Calu3 (cell line): ENCODE results near the gene RTN4IP1. TPM values are rescaled to one million over a fixed set of nuclear protein-coding genes. Genes with fewer than 3 reads are reported as not detected.

ENCODE experiments used
- BruUV-seq: library from RNA; stranded (reverse); fragments of 400-500 nt; replicated peaks from 2 replicates; lab custom pipeline; 2021; lab: Mats Ljungman, UMichigan
- CTCF ChIA-PET: fragments of 300-600 bp; sonication (Branson Sonifier 250); formaldehyde crosslinking; loops from one replicate; lab custom pipeline; 2022; ENCODE audit warnings: antibody characterized with exemption; lab: Charles Lee
- DNase-seq: peaks from one replicate; pipeline ENCODE4 v3.0.0; 2022
- H3K27ac Mint-ChIP-seq: one replicate; pipeline ENCODE4 v1.8.0; 2022; ENCODE audit warnings: mixed read lengths; ENCODE audit not compliant: unreplicated experiment
- H3K27me3 Mint-ChIP-seq: one replicate; pipeline ENCODE4 v1.8.0; 2022; ENCODE audit warnings: mixed read lengths; ENCODE audit not compliant: unreplicated experiment
- H3K36me3 Mint-ChIP-seq: one replicate; pipeline ENCODE4 v1.8.0; 2022; ENCODE audit warnings: mild to moderate bottlenecking, moderate library complexity, mixed read lengths; ENCODE audit not compliant: insufficient read depth, unreplicated experiment
- H3K4me1 Mint-ChIP-seq: one replicate; pipeline ENCODE4 v1.8.0; 2022; ENCODE audit warnings: mild to moderate bottlenecking, low read depth, mixed read lengths; ENCODE audit not compliant: unreplicated experiment
- H3K4me3 Mint-ChIP-seq: one replicate; pipeline ENCODE4 v1.8.0; 2022; ENCODE audit warnings: mild to moderate bottlenecking, low read depth, moderate library complexity, mixed read lengths; ENCODE audit not compliant: unreplicated experiment
- H3K9me3 Mint-ChIP-seq: one replicate; pipeline ENCODE4 v1.8.0; 2022; ENCODE audit warnings: low read depth, mixed read lengths; ENCODE audit not compliant: unreplicated experiment
- CTCF ChIP-seq: fragments of 200-600 bp; IDR thresholded peaks from one replicate; pipeline ENCODE4 v1.8.0; 2022; ENCODE audit warnings: antibody characterized with exemption; ENCODE audit not compliant: unreplicated experiment
- intact Hi-C: fragments of 100-400 bp; cut with micrococcal nuclease; formaldehyde crosslinking; loops from one replicate; pipeline ENCODE4 v1.10.0; 2022; ENCODE audit not compliant: unreplicated experiment
- total RNA-seq: library from RNA; stranded (reverse); gene quantifications from 2 replicates; pipeline ENCODE4 v1.2.3, GENCODE V29; 2022

The RTN4IP1 gene
- total RNA-seq, 1 experiment from 2014 or later: 18.8 TPM

- CTCF ChIA-PET: interaction anchor here (0.6 to 1.7 kb wide), 2 partner anchors 30 to 34 kb away, joined by 6 to 10 read pairs; no protein-coding TSS in a partner anchor
- DNase-seq: peak; percentile 54
- peaks cover 34% of the 10 kb centered on the region for H3K4me1 Mint-ChIP-seq
- H3K9me3 Mint-ChIP-seq: no peaks in the 10 kb centered on the region
- no peaks in the 10 kb centered on the region for H3K27me3 Mint-ChIP-seq
- no TSS peak for BruUV-seq
- H3K27ac Mint-ChIP-seq: peak overlapping the region; percentile 95
- H3K4me3 Mint-ChIP-seq: peak overlapping the region; percentile 21
- H3K36me3 Mint-ChIP-seq: peaks cover 45% of the 10 kb centered on the region
- no peak for TF ChIP-seq CTCF
- intact Hi-C loops: loop anchor here (2.0 kb wide), 1 partner anchor 32 kb away; no protein-coding TSS in a partner anchor
Observed at GRCh38 chr6:106546691-106547414, 82.4 kb downstream of the RTN4IP1 start.

- DNase-seq: peak; percentile 27
- H3K27me3 Mint-ChIP-seq: no peaks in the 10 kb centered on the region
- H3K9me3 Mint-ChIP-seq: no peaks in the 10 kb centered on the region
- peaks cover 45% of the 10 kb centered on the region for H3K36me3 Mint-ChIP-seq
- peak overlapping the region; percentile 95 for H3K27ac Mint-ChIP-seq
- CTCF ChIA-PET: interaction anchor here (0.6 kb wide), 1 partner anchor 30 kb away, joined by 10 read pairs; no protein-coding TSS in a partner anchor
- peak overlapping the region; percentile 21 for H3K4me3 Mint-ChIP-seq
- no peak for TF ChIP-seq CTCF
- intact Hi-C loops: loop anchor here (2.0 kb wide), 1 partner anchor 31 kb away; no protein-coding TSS in a partner anchor
- peaks cover 34% of the 10 kb centered on the region for H3K4me1 Mint-ChIP-seq
- no TSS peak for BruUV-seq
Observed at GRCh38 chr6:106546261-106546690, 83.0 kb downstream of the RTN4IP1 start.

- H3K4me1 Mint-ChIP-seq: peaks cover 12% of the 10 kb centered on the region
- no peaks in the 10 kb centered on the region for H3K9me3 Mint-ChIP-seq
- H3K4me3 Mint-ChIP-seq: no peak overlapping the region
- no TSS peak for BruUV-seq
- TF ChIP-seq CTCF: no peak
- CTCF ChIA-PET: interaction anchor here (0.6 kb wide), 1 partner anchor 449 kb away, joined by 3 read pairs; no protein-coding TSS in a partner anchor
- no peak for DNase-seq
- H3K27ac Mint-ChIP-seq: no peak overlapping the region
- intact Hi-C loops: no loop called here
- no peaks in the 10 kb centered on the region for H3K27me3 Mint-ChIP-seq
- H3K36me3 Mint-ChIP-seq: peaks cover 37% of the 10 kb centered on the region
Observed at GRCh38 chr6:106540907-106541306, 88.4 kb downstream of the RTN4IP1 start.

GRCh38 chr6:106540432-106540831 lies 88.9 kb downstream of the RTN4IP1 start:
- H3K4me1 Mint-ChIP-seq: peaks cover 8% of the 10 kb centered on the region
- H3K27ac Mint-ChIP-seq: no peak overlapping the region
- no peak for DNase-seq
- H3K27me3 Mint-ChIP-seq: no peaks in the 10 kb centered on the region
- no peak overlapping the region for H3K4me3 Mint-ChIP-seq
- no peaks in the 10 kb centered on the region for H3K9me3 Mint-ChIP-seq
- CTCF ChIA-PET: interaction anchor here (0.6 kb wide), 1 partner anchor 450 kb away, joined by 3 read pairs; no protein-coding TSS in a partner anchor
- H3K36me3 Mint-ChIP-seq: peaks cover 37% of the 10 kb centered on the region
- BruUV-seq: no TSS peak
- no peak for TF ChIP-seq CTCF
- intact Hi-C loops: no loop called here
